GM21737 (cell line): ENCODE measurements around the gene GPX7.
"Not testable (repeated sequence)": the region's sequence is repeated elsewhere in the genome, so short reads cannot be mapped to it uniquely, and the experiment has no call there.

Experiments
- ATAC-seq: cut with Tn5 transposase; IDR thresholded peaks from one replicate; pipeline ENCODE4 v1.9.1; 2021; ENCODE audit warnings: mild to moderate bottlenecking, moderate library complexity; ENCODE audit not compliant: unreplicated experiment

Gene GPX7

GRCh38 chr1:52601991-52602855 is at the start of gene GPX7:
Gene GPX7, plus strand, starts transcription at chr1:52602371. Its CDS starts 39 bp downstream, at chr1:52602410.
- ATAC-seq: no peak

DNA sequence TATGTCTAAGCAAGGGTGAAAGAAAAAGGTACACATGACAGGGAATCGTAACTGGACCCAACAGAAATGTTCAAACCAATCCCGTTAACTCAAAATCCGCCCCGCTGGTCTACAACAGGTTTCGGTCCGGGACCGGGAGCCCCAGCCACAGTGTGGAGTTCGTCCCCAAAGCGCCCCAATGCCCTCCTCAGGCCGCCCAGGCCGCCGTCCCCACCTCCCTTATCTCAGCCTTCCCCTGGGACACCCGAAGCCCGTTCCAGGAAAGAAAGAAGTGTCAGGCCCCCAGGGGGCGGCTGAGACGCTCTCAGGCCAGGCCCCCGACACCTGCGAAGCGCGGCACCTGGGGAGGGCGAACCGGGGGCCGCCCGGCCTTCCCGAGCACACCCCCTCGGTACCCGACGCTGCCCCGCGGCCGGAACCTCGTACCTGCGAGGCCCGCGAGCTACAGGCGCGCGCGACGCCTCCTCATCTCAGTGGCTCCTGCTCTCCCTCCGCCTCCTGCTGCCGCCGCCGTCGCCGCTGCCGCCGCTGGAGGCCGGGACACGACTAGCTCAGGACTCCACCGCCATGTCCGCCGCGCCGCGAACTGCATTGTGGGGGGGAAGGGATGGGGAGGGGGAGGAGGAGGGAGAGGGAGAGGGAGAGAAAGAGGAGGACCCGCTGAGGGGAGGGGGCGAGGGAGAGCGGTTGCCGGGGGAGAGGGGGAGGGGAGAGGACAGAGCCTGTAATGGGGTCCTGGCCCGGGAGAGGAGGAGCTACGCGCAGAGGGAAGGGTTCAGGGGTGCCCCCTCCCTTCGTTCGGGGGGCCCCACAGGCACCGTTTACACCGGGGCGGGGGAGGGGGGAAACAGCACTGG is 49.4 kb upstream of the GPX7 start, which contains the start of gene TUT4:
Gene TUT4, minus strand, starts transcription at position 588 of the 857 bp plus-strand sequence. CDS start 26,812 bp downstream, outside the sequence.
- ATAC-seq: peak; percentile 44

DNA sequence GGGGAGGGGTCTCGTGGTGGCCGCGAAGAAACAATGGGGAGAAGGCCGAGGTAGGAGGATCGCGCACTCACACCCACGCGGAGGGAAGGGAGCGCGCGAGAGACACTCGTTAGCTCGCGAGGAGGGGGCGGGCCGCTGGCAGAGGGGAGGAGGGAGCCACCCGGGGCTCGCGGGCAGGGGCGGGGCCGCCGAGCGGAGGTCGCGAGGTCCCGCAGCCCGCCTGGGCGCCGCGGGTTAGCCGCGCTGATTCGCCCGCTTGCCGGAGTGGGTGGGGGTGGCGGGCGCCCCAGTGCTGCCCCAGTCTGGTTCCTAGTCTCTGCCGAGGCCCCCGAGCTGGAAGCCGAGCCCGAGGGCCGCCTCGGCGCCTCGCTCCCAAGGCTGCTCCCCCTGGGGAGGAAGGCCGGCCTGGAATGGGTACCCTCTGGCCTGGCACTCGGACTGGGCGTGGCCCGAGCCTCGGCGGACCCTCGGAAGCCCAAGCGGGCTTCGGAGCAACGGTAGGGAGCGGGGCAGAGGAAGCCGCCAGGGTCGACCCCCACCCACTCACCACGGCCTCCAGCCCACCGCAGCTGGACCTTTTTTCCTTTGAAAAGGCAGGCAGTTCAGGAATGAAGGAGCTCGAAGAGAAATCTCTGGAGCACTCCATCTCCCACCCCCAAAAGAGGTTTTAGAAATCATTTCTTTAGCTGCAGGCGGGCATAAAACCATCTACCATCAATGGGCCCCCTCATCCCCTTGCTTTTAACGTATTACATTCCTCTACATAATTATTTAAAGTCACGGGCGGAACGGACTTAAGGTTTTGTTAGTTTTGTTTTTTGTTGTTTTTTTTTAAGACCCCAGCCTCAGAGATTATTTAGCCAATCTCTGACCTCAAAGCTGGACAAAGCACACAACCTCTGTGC is 48.6 kb upstream of the GPX7 start:
- peak; percentile 65 for ATAC-seq

DNA sequence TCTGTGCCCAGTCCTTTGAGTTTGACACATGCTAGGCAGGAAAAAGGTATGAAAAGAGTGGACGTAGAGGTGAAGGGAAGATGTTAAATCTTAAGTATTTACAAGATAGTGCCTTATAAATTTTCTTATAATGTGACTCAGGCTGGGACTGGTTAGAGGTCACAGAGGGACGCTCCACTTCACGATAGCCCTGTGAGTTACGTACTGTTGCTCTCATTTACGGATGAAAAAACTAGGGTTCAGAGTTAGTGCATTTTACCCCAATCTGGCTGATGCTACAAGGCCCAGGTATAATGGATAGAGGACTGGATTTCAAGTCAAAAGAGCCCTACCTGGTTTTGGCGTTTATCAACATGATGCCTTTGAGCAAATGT is 47.9 kb upstream of the GPX7 start:
- no peak for ATAC-seq

DNA sequence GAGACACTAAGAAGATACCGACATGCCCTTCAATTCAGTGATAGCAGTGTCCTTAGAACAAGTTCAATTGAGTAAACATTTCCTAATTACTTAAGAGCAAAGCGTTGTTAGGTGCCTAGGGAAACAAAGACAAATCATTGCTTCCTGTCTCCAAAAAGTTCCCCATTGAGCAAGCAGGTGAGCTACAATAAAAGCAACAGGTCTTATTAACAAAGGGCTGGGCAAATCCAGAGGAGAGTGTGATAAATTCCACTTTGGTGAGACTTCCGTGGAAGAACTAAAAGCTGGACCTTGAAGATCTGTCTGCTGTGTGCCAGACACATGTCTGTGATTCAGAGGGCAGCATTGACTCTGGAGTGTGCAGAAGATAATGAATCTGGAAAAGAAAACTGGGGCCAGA is 47.4 kb upstream of the GPX7 start:
- ATAC-seq: no peak

DNA sequence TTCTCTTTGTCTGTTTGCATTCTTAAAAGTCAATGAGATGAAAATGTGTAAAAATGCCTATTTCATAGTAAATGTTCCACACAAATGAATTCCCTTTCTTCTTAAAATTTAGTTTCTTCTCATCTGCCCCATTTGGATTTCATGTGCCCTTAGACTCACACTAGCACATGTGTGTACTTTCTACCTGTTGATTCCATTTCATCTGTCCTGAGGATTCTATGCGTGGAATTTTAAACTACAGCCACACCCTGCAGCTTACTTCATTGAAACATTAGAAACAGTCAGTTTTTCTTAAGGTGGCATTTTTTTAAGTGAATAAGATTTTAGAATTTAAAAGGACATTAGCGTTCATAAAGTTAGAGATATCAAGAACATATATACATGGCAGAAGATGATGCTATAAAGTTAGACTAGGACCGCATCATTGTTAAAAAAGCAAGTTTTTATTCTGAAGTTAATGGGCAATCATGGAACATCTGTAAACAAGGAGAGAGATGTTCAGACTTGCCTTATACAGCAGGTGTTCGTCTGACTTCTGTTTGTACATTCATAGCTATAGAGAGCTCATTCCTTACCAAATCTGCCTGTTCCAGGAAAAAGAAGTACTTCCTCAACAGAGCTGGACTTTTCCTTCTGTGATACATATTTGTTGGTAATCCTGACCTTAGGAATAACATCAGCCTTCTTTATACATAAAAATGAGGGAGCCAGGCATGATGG is 45.4 kb upstream of the GPX7 start:
- no peak for ATAC-seq

GRCh38 chr1:52558941-52559340 is 43.2 kb upstream of the GPX7 start:
- no peak for ATAC-seq

GRCh38 chr1:52559875-52560274 is 42.3 kb upstream of the GPX7 start:
- ATAC-seq: no peak

- ATAC-seq: no peak
These were observed 39.4 kb upstream of the GPX7 start for GRCh38 chr1:52562766-52563165.

DNA sequence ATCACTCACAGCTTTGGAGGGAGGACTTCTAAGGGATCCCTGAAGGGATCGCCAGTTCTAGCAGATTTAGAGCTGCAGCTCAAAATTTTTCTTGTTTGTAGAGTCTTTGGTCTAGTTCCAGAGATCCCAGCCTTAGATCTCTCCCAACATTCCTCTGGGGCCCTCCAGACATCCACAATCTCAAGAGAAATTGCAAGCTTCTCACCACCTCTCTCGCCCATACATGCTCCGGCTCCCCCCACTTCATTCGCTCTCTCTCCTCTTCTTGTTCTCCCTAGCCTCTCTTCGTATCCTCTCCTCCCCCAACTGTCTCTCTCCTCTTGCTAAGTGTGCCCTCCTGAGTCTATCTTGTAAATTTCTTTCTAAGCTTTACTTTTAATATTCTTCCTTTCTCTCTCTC is 34.2 kb upstream of the GPX7 start:
- ATAC-seq: no peak

DNA sequence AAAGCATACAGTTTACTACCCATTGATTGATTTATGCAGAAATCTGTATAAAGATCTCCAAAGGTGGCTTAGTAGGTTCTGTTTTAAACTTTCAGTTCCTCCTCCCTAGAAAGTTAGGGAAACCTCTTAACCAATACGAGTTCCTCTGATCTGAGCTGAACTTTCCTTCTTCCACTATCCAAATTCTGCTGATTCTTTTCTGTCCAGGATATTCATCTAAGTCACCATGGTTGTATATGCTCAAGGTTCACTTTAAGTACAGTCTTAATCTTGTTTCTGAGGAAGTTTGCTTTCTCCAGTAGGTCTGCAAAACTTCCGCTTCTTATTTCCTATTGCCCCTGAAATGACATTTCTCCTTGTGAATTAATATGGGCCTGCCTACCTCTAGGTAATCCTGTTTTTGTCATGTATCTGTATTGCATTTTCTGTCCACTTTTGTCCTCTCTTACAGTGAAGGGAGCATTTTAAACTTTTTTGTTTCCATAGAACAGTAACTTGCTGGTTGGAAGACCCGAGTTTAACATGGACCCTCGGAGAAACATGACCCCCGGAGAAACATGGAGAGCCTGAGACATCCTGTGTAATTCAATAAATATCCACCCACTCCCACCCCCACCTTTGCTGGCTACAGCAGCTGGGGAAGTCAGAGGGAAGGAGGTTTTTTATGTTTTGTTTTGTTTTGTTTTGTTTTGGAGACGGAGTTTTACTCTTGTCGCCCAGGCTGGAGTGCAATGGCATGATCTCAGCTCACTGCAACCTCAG is 32.5 kb upstream of the GPX7 start:
- no peak for ATAC-seq

DNA sequence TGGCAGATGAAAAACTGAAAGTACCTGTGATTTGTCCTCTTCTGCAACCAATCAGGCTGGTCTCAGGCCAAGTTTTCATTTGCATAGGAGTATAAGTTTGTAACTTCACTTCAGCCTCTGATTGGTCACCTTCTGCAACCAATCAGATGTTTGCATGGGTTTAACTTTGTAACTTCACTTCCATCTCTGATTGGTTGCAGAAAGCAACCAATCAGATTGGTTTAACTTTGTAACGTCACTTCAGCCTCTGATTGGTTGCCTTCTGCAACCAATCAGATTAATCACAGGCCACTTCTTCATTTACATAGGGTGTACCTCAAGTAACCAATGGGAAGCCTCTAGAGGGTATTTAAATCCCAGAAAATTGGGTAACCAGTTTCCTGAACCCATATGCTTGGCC is 30.4 kb upstream of the GPX7 start:
- no peak for ATAC-seq

DNA sequence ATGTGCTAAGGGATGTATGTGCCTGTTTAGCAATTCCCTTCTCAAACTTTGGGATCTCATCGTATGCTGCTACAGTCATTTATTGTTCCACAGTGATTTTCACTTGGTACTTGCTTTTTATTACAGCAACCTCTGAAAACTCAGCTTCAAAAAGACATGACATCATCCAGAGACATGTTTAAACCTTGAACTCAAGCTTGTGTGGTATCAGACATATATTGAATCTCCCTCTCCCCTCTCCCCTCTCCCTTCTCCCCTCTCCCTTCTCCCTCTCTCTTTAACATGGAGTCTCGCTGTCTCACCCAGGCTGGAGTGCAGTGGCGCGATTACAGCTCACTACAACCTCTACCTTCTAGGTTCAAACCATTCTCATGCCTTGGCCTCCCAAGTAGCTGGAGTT is 29.8 kb upstream of the GPX7 start:
- no peak for ATAC-seq

- no peak for ATAC-seq
These were observed 27.6 kb upstream of the GPX7 start for GRCh38 chr1:52574594-52574993.

DNA sequence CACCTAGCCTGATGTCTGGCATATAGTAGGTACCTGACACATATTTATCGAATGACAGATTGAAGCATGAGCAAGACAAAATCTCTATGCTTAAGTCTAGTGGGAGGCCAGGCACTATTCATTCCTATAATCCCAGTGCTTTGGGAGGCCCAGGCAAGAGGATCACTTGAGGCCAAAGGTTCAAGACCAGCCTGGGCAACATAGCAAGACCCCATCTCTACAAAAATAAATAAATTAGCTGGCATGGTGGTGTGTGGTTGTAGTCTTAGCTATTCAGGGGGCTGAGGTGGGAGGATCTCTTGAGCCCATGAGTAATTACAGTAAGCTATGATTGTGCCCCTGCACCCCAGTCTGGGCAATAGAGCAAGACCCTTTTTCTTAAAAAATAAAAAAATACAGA is 26.1 kb upstream of the GPX7 start:
- ATAC-seq: no peak

GRCh38 chr1:52578066-52578465 is 24.1 kb upstream of the GPX7 start:
- ATAC-seq: not testable (repeated sequence)

DNA sequence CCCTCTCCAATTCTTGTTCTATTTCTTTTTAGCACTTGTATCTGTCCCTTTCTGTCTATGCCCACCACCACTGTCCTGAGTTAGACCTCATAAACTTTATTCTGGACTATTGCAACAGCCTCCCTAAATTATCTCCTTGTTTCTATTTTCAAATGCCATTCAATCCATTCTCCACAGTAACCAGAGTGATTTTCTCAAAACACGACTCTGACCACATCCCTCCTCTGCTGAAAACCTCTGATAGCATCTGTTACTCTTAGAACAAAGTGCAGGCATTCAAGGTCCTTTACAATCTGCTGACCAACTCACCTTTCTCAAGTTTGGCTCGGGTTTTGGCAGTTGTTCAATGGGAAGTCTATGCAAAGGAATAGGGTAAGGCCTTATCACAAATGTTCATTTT is 22.8 kb upstream of the GPX7 start:
- ATAC-seq: no peak

DNA sequence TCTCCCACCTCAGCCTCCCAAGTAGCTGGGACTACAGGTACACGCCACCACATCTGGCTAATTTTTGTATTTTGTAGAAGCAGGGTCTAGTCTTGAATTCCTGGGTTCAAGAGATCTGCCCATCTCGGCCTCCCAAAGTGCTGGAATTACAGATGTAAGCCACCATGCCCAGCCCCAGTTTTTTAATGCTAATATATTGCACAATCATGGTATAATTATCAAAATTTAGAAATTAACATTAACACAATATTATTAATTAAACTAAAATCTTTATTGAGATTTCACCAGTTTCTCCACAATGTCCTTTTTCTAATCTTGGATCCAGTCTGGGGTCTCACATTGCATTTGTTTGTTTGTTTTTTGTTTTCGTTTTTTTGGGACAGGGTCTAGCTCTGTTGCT is 21.9 kb upstream of the GPX7 start:
- no peak for ATAC-seq

GRCh38 chr1:52582116-52582696 is 20.0 kb upstream of the GPX7 start:
- ATAC-seq: no peak
